ENCODE results near the gene DOCK9. TPM values are rescaled to one million over a fixed set of nuclear protein-coding genes. Genes with fewer than 3 reads are reported as not detected.

The DOCK9 gene
- total and polyA plus RNA-seq, 9 of the 15 experiments (the other 6 are each of a cell fraction or from before 2014, with no cell fraction given) = 3.5 to 25.3 (median 16.7) TPM

DNA sequence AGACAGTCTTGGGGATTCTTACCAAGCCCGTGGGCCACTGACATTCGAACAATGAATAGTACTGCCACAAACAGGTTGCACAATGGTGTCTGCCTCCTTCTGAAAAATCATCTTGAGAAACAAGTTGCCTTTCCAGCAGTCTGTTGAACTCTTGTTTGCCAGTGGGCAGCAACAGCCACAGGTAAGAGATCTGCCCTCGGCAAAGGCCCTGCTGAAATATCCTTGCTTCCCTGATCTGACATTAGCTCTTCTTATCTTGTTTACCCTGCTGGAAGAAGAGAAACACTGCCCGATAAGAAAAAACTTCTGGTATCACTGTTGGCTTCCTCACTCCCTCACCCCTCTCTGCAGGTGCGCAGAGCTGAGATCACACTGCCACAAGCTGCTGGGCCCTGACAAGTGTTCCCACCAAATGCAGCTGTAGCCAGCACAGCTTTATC is 2.0 kb downstream of the DOCK9 start (continued):
- no peak for TF ChIP-seq ZNF174 (CRISPR knock-in tag; IDR thresholded peaks at IDR 0.05)
- TF ChIP-seq, protein P1, sequence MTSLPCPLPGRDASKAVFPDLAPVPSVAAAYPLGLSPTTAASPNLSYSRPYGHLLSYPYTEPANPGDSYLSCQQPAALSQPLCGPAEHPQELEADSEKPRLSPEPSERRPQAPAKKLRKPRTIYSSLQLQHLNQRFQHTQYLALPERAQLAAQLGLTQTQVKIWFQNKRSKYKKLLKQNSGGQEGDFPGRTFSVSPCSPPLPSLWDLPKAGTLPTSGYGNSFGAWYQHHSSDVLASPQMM (CRISPR knock-in tag; IDR thresholded peaks at IDR 0.05) = no peak
- no peak for TF ChIP-seq ATF2 (CRISPR knock-in tag; IDR thresholded peaks at IDR 0.05)
- no peak for TF ChIP-seq BCLAF1 (IDR thresholded peaks at IDR 0.05; ENCODE audit: borderline replicate concordance in 1 of 2, control insufficient read depth in 1 of 2, low read depth in 2 of 2, low read length in 1 of 2)
- TF ChIP-seq SREBF2 (CRISPR knock-in tag; IDR thresholded peaks at IDR 0.05) = no peak
- TF ChIP-seq HDAC1 (IDR thresholded peaks at IDR 0.05) = 0 out of 4 replicates have a peak, but pooled peaks of 1 of the 2 experiments have one; percentile 53
- no peak for TF ChIP-seq DDX20 (tag; IDR thresholded peaks at IDR 0.05; ENCODE audit: low read depth)
- no peak for TF ChIP-seq MCM5 (IDR thresholded peaks at IDR 0.05; ENCODE audit: low read depth)
- TF ChIP-seq IRF9 (tag; IDR thresholded peaks at IDR 0.05) = no peak
- TF ChIP-seq ZNF766 (CRISPR knock-in tag; conservative IDR thresholded peaks at IDR 0.05) = peak; percentile 80; the same call in 1 of the 2 replicates
- TF ChIP-seq RBM25 (IDR thresholded peaks at IDR 0.05; ENCODE audit: low read depth, low read length, severe bottlenecking) = no peak
- TF ChIP-seq NBN (IDR thresholded peaks at IDR 0.05; ENCODE audit: low read depth) = no peak
- TF ChIP-seq MYNN (IDR thresholded peaks at IDR 0.05) = peak; percentile 67; the same call in 1 of the 2 replicates
- no peak for TF ChIP-seq MYNN (CRISPR knock-in tag; IDR thresholded peaks at IDR 0.05)
- TF ChIP-seq PRMT5 (CRISPR knock-in tag; IDR thresholded peaks at IDR 0.05) = no peak
- TF ChIP-seq KLF16 (IDR thresholded peaks at IDR 0.05) = peak; percentile 96
- no peak for TF ChIP-seq ILK (tag; IDR thresholded peaks at IDR 0.05; ENCODE audit: borderline replicate concordance, low read depth)
- no peak for TF ChIP-seq NKRF (IDR thresholded peaks at IDR 0.05; ENCODE audit: borderline replicate concordance)
- TF ChIP-seq, protein P2, sequence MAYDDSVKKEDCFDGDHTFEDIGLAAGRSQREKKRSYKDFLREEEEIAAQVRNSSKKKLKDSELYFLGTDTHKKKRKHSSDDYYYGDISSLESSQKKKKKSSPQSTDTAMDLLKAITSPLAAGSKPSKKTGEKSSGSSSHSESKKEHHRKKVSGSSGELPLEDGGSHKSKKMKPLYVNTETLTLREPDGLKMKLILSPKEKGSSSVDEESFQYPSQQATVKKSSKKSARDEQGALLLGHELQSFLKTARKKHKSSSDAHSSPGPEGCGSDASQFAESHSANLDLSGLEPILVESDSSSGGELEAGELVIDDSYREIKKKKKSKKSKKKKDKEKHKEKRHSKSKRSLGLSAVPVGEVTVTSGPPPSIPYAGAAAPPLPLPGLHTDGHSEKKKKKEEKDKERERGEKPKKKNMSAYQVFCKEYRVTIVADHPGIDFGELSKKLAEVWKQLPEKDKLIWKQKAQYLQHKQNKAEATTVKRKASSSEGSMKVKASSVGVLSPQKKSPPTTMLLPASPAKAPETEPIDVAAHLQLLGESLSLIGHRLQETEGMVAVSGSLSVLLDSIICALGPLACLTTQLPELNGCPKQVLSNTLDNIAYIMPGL (CRISPR knock-in tag; IDR thresholded peaks at IDR 0.05) = no peak

Data from K562 (cell line).